SK-N-SH treated with all-trans-retinoic acid at 6 μM for 48 hours (cell line): ENCODE data around the gene TFDP1.

Experiments used
- ATAC-seq: fragments of 200-7000 bp; cut with Tn5 transposase; 3 replicates; pipeline ENCODE4 v1.9.1; 2020; ENCODE audit warnings: mild to moderate bottlenecking, moderate library complexity
- ARNTL ChIP-seq: fragments of 450-650 bp; formaldehyde crosslinking; IDR thresholded peaks from 2 replicates; pipeline ENCODE4 v1.5.0; 2020; ENCODE audit warnings: low read depth, mild to moderate bottlenecking, moderate library complexity, borderline replicate concordance
- BACH2 ChIP-seq: fragments of 250-450 bp; sonication (Bioruptor Pico); IDR thresholded peaks from 2 replicates; pipeline ENCODE4 v1.9.0; 2021; ENCODE audit warnings: mild to moderate bottlenecking, borderline replicate concordance
- CREB5 ChIP-seq: fragments of 250-450 bp; sonication (Bioruptor Pico); IDR thresholded peaks from 2 replicates; pipeline ENCODE4 v1.5.1; 2020; ENCODE audit warnings: low read depth, mild to moderate bottlenecking, moderate library complexity
- CSDC2 ChIP-seq: fragments of 250-450 bp; sonication (Bioruptor Pico); IDR thresholded peaks from 2 replicates; pipeline ENCODE4 v1.5.0; 2020; ENCODE audit warnings: mild to moderate bottlenecking, moderate library complexity
- ESRRG ChIP-seq: fragments of 250-450 bp; sonication (Bioruptor Pico); IDR thresholded peaks from 2 replicates; pipeline ENCODE4 v1.6.1; 2021; ENCODE audit warnings: mild to moderate bottlenecking
- OSR1 ChIP-seq: fragments of 250-450 bp; sonication (Bioruptor Pico); IDR thresholded peaks from 2 replicates; pipeline ENCODE4 v1.8.0; 2022; ENCODE audit warnings: moderate library complexity, mild to moderate bottlenecking, inconsistent platforms
- POU6F1 ChIP-seq: fragments of 250-450 bp; sonication (Bioruptor Pico); IDR thresholded peaks from 2 replicates; pipeline ENCODE4 v1.8.0; 2021; ENCODE audit warnings: low read depth, mild to moderate bottlenecking, moderate library complexity, borderline replicate concordance
- PPARA ChIP-seq: fragments of 250-450 bp; sonication (Bioruptor Pico); IDR thresholded peaks from 2 replicates; pipeline ENCODE4 v1.5.0; 2020; ENCODE audit warnings: mild to moderate bottlenecking, borderline replicate concordance
- RARB ChIP-seq: fragments of 250-450 bp; sonication (Bioruptor Pico); IDR thresholded peaks from 2 replicates; pipeline ENCODE4 v1.8.0; 2021; ENCODE audit warnings: mild to moderate bottlenecking, moderate library complexity
- TCF4 ChIP-seq: fragments of 250-450 bp; sonication (Bioruptor Pico); IDR thresholded peaks from 2 replicates; pipeline ENCODE4 v1.8.0; 2021; ENCODE audit warnings: mild to moderate bottlenecking, moderate library complexity, borderline replicate concordance
- TOX ChIP-seq: fragments of 250-450 bp; sonication (Bioruptor Pico); IDR thresholded peaks from 2 replicates; pipeline ENCODE4 v1.8.0; 2021; ENCODE audit warnings: mild to moderate bottlenecking, moderate library complexity, borderline replicate concordance
- TSHZ2 ChIP-seq: fragments of 250-450 bp; sonication (Bioruptor Pico); IDR thresholded peaks from 2 replicates; pipeline ENCODE4 v1.5.0; 2020; ENCODE audit warnings: mild to moderate bottlenecking, moderate library complexity
- ZC3H10 ChIP-seq: fragments of 250-450 bp; sonication (Bioruptor Pico); IDR thresholded peaks from 2 replicates; pipeline ENCODE4 v1.5.1; 2021; ENCODE audit warnings: mild to moderate bottlenecking, moderate library complexity
- ZFP3 ChIP-seq: fragments of 250-450 bp; sonication (Bioruptor Pico); IDR thresholded peaks from 2 replicates; pipeline ENCODE4 v1.5.0; 2020; ENCODE audit warnings: mild to moderate bottlenecking, moderate library complexity
- ZFP30 ChIP-seq: fragments of 450-650 bp; formaldehyde crosslinking; IDR thresholded peaks from 2 replicates; pipeline ENCODE4 v1.5.0; 2022; ENCODE audit warnings: mild to moderate bottlenecking, moderate library complexity
- ZNF565 ChIP-seq: fragments of 450-650 bp; formaldehyde crosslinking; conservative IDR thresholded peaks from 2 replicates; pipeline ENCODE4 v1.5.0; 2020; ENCODE audit warnings: low read depth, mild to moderate bottlenecking, moderate library complexity
- ZNF8 ChIP-seq: fragments of 450-650 bp; formaldehyde crosslinking; IDR thresholded peaks from 2 replicates; pipeline ENCODE4 v1.5.0; 2020; ENCODE audit warnings: mild to moderate bottlenecking, moderate library complexity
- TF ChIP-seq, protein P1 (sequence below): fragments of 250-450 bp; sonication (Bioruptor Pico); IDR thresholded peaks from 2 replicates; pipeline ENCODE4 v1.8.0; 2020; ENCODE audit warnings: mild to moderate bottlenecking, moderate library complexity, borderline replicate concordance

The TFDP1 gene

DNA sequence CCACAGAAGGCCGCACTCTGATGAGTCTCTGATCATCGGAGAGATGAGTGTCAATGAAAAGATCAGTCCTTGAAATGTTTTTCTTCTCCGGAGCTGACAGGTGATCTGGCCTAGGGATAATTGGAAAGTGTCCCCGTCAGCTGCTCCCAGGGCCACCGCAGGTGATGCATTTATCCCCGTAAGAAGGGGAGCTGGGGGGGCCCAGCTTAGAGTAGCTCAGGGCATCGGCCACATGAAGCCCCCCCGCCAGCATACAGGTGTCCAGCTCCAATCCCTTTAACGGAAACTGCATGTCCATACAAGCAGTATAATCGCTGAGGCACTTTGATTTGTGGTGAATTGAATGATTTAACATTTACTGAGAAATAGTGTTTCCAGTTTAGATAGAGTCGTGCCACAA, 45.7 kb downstream of the TFDP1 start (continued):
- TF ChIP-seq, protein P1, sequence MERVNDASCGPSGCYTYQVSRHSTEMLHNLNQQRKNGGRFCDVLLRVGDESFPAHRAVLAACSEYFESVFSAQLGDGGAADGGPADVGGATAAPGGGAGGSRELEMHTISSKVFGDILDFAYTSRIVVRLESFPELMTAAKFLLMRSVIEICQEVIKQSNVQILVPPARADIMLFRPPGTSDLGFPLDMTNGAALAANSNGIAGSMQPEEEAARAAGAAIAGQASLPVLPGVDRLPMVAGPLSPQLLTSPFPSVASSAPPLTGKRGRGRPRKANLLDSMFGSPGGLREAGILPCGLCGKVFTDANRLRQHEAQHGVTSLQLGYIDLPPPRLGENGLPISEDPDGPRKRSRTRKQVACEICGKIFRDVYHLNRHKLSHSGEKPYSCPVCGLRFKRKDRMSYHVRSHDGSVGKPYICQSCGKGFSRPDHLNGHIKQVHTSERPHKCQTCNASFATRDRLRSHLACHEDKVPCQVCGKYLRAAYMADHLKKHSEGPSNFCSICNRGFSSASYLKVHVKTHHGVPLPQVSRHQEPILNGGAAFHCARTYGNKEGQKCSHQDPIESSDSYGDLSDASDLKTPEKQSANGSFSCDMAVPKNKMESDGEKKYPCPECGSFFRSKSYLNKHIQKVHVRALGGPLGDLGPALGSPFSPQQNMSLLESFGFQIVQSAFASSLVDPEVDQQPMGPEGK (CRISPR knock-in tag), result no peak
- TF ChIP-seq TSHZ2 (no peak), ZC3H10 (CRISPR knock-in tag) (no peak), CSDC2 (CRISPR knock-in tag) (no peak), RARB (no peak), TOX (no peak)

DNA sequence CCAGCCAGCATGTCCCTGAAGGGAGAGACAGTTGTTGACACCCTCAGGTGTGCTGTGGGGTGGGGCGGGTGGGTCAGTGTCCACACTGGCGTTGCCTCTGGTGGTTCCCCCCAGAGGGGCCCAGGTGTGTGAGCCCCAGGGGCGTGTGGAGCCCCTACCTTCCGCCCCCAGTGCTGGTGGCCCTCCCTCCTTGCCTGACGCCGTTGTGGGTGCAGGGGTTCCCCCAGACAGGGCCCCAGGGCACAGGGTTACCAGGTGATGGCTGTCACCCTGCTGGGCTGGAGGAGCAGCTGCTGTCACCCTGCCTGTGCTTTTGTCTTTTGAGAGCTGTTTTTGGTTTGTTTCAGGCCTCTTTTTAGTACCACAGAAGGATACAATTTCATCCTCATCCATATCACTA, 46.3 kb downstream of the TFDP1 start:
- no peak for ATAC-seq
- TF ChIP-seq ZFP30 (CRISPR knock-in tag) (no peak), TSHZ2 (no peak), POU6F1 (no peak), CREB5 (CRISPR knock-in tag) (no peak), BACH2 (CRISPR knock-in tag) (no peak), PPARA (CRISPR knock-in tag) (no peak), ARNTL (CRISPR knock-in tag) (no peak), ZFP3 (CRISPR knock-in tag) (no peak), ZNF8 (CRISPR knock-in tag) (no peak), TCF4 (no peak), TOX (no peak), ZNF565 (CRISPR knock-in tag) (no peak)
- TF ChIP-seq, protein P1 (CRISPR knock-in tag), result no peak

DNA sequence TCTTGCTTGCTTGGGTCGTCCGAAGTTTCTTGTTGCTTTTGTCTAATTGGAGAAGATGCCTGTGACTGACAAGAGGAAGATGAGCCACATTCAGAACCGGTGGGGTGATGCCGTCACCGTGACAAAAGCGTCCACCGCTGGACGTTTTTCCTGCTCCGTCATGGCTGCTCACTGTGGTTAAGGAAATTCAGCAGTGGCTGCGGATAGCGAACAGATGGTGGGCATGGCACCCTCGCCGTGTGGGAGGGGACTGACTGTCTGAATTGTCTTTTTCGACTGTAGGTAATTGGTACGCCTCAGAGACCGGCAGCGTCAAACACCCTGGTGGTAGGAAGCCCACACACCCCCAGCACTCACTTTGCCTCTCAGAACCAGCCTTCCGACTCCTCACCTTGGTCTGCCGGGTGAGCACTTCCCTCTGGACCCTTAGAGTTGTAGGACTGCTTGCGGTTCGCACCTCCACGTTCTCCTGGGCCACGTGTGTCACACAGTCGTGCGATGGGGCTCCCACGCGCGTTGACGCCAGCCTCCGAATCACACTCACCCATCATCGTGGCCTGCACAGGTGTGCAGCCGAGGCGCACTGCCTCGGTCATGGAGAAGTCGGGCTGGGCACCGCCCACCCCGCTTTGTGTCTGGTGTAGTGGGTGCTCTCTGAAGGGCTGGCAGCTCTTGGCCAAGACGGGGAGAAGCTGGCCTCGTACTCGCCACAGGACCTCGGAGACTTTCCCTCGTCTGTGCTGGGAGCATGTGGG, 47.0 kb downstream of the TFDP1 start:
- ATAC-seq, result no peak
- no peak for TF ChIP-seq PPARA (CRISPR knock-in tag)
- TF ChIP-seq ESRRG (CRISPR knock-in tag), result no peak
- TF ChIP-seq ZFP3 (CRISPR knock-in tag), result no peak
- TF ChIP-seq ZFP30 (CRISPR knock-in tag), result no peak
- no peak for TF ChIP-seq POU6F1
- TF ChIP-seq OSR1 (CRISPR knock-in tag), result no peak
- TF ChIP-seq RARB, result no peak
